SK-N-SH (cell line): ENCODE measurements around the gene METRNL. TPM values are rescaled to one million over a fixed set of nuclear protein-coding genes. Genes with fewer than 3 reads are reported as not detected.

ENCODE experiments used
- CTCF ChIA-PET: fragments of 300-600, 350-600 bp; formaldehyde crosslinking; extraction: SDS; loops from one replicate; lab custom pipeline; 2021; lab: Yijun Ruan, JAX
- POLR2A ChIA-PET: fragments of 350-600 bp; sonication (Branson Sonifier 250); formaldehyde crosslinking; extraction: SDS; loops from one replicate; lab custom pipeline; 2020; ENCODE audit warnings: antibody characterized with exemption, inconsistent platforms; lab: Yijun Ruan, JAX
- DNase-seq: peaks from one replicate; pipeline ENCODE4 v3.0.0; 2012
- H2AFZ ChIP-seq: fragments of 200-600 bp; sonication (generic); 2 replicates; pipeline ENCODE4 v1.8.1; 2016; ENCODE audit warnings: antibody characterized with exemption, mild to moderate bottlenecking, low read depth
- H3F3A ChIP-seq: fragments of 200-600 bp; sonication (generic); replicated peaks from 2 replicates; pipeline ENCODE3; 2016; ENCODE audit warnings: antibody characterized with exemption, mild to moderate bottlenecking; ENCODE audit not compliant: insufficient read depth
- H3K27ac ChIP-seq, 2 experiments: fragments of 200-500 bp in 1 of 2; fragments of 200-600 bp in 1 of 2; sonication (Bioruptor generic) in 1 of 2; sonication (generic), shearing (Covaris generic) in 1 of 2; 2 replicates each; pipeline versions ENCODE4 v1.5.1 to v1.6.1; 2014 to 2016; ENCODE audit warnings: low read depth in 2 of 2, inconsistent platforms in 1 of 2, low read length in 1 of 2, mild to moderate bottlenecking in 1 of 2, mixed read lengths in 1 of 2
- H3K27me3 ChIP-seq: fragments of 200-600 bp; sonication (generic), shearing (Covaris generic); 2 replicates; pipeline ENCODE4 v1.6.1; 2016; ENCODE audit warnings: mixed run types; ENCODE audit not compliant: insufficient read depth
- H3K36me3 ChIP-seq, 2 experiments: fragments of 200-500 bp in 1 of 2; fragments of 200-600 bp in 1 of 2; sonication (Bioruptor generic) in 1 of 2; sonication (generic) in 1 of 2; replicated peaks in 1 of 2; 2 replicates each; pipeline versions ENCODE3 to v1.5.1; 2014 to 2016; ENCODE audit warnings: low read length in 1 of 2, mild to moderate bottlenecking in 1 of 2; ENCODE audit not compliant: insufficient read depth in 2 of 2, control insufficient read depth in 1 of 2
- H3K4me1 ChIP-seq, 2 experiments: fragments of 200-500 bp in 1 of 2; fragments of 200-600 bp in 1 of 2; sonication (Bioruptor generic) in 1 of 2; sonication (generic), shearing (Covaris generic) in 1 of 2; 2 replicates each; pipeline versions ENCODE4 v1.5.1 to v1.6.1; 2014 to 2016; ENCODE audit warnings: low read depth in 1 of 2, low read length in 1 of 2, mixed run types in 1 of 2; ENCODE audit not compliant: insufficient read depth in 2 of 2, control insufficient read depth in 1 of 2
- H3K4me2 ChIP-seq: fragments of 200-600 bp; sonication (generic), shearing (Covaris generic); 2 replicates; pipeline ENCODE4 v1.6.1; 2017; ENCODE audit warnings: mixed run types
- H3K4me3 ChIP-seq, 2 experiments: fragments of 200-500 bp in 1 of 2; fragments of 200-600 bp in 1 of 2; sonication (Bioruptor generic) in 1 of 2; sonication (generic), shearing (Covaris generic) in 1 of 2; 2 replicates each; pipeline versions ENCODE4 v1.5.1 to v1.8.1; 2014 to 2016; ENCODE audit warnings: low read depth in 2 of 2, inconsistent platforms in 1 of 2, low read length in 1 of 2, mild to moderate bottlenecking in 1 of 2, mixed read lengths in 1 of 2, moderate library complexity in 1 of 2
- H3K79me2 ChIP-seq: fragments of 200-600 bp; sonication (generic); 2 replicates; pipeline ENCODE4 v1.8.1; 2017; ENCODE audit warnings: mild to moderate bottlenecking; ENCODE audit not compliant: insufficient read depth
- H3K9ac ChIP-seq: fragments of 200-600 bp; sonication (generic); 2 replicates; pipeline ENCODE4 v1.6.1; 2017; ENCODE audit warnings: mixed run types
- H3K9me2 ChIP-seq: fragments of 200-600 bp; sonication (generic); 2 replicates; pipeline ENCODE4 v1.6.1; 2017; ENCODE audit warnings: mixed run types
- H3K9me3 ChIP-seq: fragments of 200-600 bp; sonication (generic); 2 replicates; pipeline ENCODE4 v1.6.1; 2017; ENCODE audit warnings: mixed run types, mild to moderate bottlenecking, moderate library complexity
- H4K20me1 ChIP-seq: fragments of 200-600 bp; sonication (generic); 2 replicates; pipeline ENCODE4 v1.6.1; 2017; ENCODE audit warnings: mild to moderate bottlenecking, mixed run types; ENCODE audit not compliant: insufficient read depth
- EZH2phosphoT487 ChIP-seq: fragments of 200-600 bp; sonication (generic); IDR thresholded peaks from 2 replicates; pipeline ENCODE4 v1.6.1; 2017; ENCODE audit warnings: low read depth, mixed run types, mild to moderate bottlenecking, antibody characterized with exemption, moderate library complexity, borderline replicate concordance
- FOXM1 ChIP-seq: IDR thresholded peaks from 2 replicates; pipeline ENCODE4 v1.4.0; 2012; ENCODE audit warnings: low read depth, mild to moderate bottlenecking
- GABPA ChIP-seq: IDR thresholded peaks from 2 replicates; pipeline ENCODE4 v1.4.0; 2012; ENCODE audit warnings: low read depth, mild to moderate bottlenecking
- GATA2 ChIP-seq: sonication (generic); formaldehyde crosslinking; IDR thresholded peaks from 2 replicates; pipeline ENCODE4 v1.5.0; 2020; ENCODE audit warnings: mild to moderate bottlenecking, missing genetic modification reagents
- MEF2A ChIP-seq: IDR thresholded peaks from 2 replicates; pipeline ENCODE4 v1.4.0; 2012; ENCODE audit warnings: low read depth, borderline replicate concordance
- PBX3 ChIP-seq: IDR thresholded peaks from 2 replicates; pipeline ENCODE4; 2012
- RCOR1 ChIP-seq: fragments of 150-350 bp; IDR thresholded peaks from 2 replicates; pipeline ENCODE4 v1.6.1; 2017; ENCODE audit warnings: antibody characterized with exemption, low read length
- RFX5 ChIP-seq: IDR thresholded peaks from 2 replicates; pipeline ENCODE4 v1.6.1; 2012; ENCODE audit warnings: mild to moderate bottlenecking, improper control_type of control experiment, low read length
- RXRA ChIP-seq: IDR thresholded peaks from 2 replicates; pipeline ENCODE4 v1.4.0; 2012; ENCODE audit warnings: low read depth, mild to moderate bottlenecking, borderline replicate concordance
- SMC3 ChIP-seq: IDR thresholded peaks from 2 replicates; pipeline ENCODE4 v1.6.1; 2012; ENCODE audit warnings: low read depth, low read length, improper control_type of control experiment
- USF2 ChIP-seq: fragments of 150-350 bp; IDR thresholded peaks from 2 replicates; pipeline ENCODE4 v1.6.1; 2017; ENCODE audit warnings: antibody characterized with exemption, low read length, low read depth, borderline replicate concordance
- WGBS: methylation state at CpG from one replicate; pipeline ENCODE4 v1.1.6; 2017; ENCODE audit warnings: low lambda C conversion rate; 5-methylcytosine and 5-hydroxymethylcytosine counted together
- polyA plus RNA-seq, 3 experiments: library from polyadenylated mRNA; depleted of rRNA; stranded (reverse); fragments of >200 nt; gene quantifications; 2 replicates each; pipeline ENCODE4 v1.2.3, GENCODE V29; 2012
- TF ChIP-seq, protein P1 (sequence below): IDR thresholded peaks from 2 replicates; pipeline ENCODE4 v1.6.1; 2012; ENCODE audit warnings: mild to moderate bottlenecking, low read depth, low read length, moderate library complexity
- TF ChIP-seq, protein P2 (sequence below): IDR thresholded peaks from 2 replicates; pipeline ENCODE4 v1.4.0; 2012; ENCODE audit warnings: low read depth, borderline replicate concordance

Gene METRNL
- polyA plus RNA-seq, 1 of the 3 experiments (the other 2 are of a cell fraction), result 75.5 TPM

DNA sequence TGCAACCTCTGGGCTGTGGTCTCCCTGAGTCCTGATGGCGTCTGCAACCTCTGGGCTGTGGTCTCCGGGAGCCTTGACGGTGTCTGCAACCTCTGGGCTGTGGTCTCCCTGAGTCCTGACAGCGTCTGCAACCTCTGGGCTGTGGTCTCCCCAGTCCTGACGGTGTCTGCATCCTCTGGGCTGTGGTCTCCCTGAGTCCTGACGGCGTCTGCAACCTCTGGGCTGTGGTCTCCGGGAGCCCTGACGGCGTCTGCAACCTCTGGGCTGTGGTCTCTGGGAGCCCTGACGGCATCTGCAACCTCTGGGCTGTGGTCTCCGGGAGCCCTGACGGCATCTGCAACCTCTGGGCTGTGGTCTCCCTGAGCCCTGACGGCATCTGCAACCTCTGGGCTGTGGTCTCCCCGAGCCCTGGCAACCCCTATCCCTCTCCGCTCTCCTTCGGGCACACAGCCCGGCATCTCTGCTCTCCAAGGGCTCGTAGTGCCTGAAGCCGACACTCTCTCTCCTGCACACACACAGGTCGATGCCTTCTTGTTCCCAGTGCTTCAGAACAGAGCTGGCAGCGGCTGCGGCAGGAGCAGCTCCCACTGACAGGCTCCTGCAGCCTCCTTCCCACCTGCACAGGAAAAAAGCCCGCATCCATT is 45.6 kb downstream of the METRNL start:
- Histone ChIP-seq H3K4me2 (no peak overlapping the region), H3K4me3 (no peak overlapping the region), H3K36me3 (no peaks in the 10 kb centered on the region), H3K79me2 (no peaks in the 10 kb centered on the region), H3K9me3 (no peaks in the 10 kb centered on the region), H3K27ac (no peak overlapping the region), H3K4me1 (peaks cover 0 to 5% of the 10 kb centered on the region in 2 experiments; a peak in 1 of 4 replicates), H3F3A (peaks cover 10% of the 10 kb centered on the region), H3K27me3 (peaks cover 54% of the 10 kb centered on the region), H2AFZ (no peak overlapping the region), H4K20me1 (no peaks in the 10 kb centered on the region), H3K9ac (no peak overlapping the region), H3K9me2 (no peaks in the 10 kb centered on the region)
- no peak for DNase-seq
- 55% methylated on average over 21 of the region's 24 CpGs for WGBS
- ChIA-PET POLR2A (no interaction called here), CTCF (interaction anchor here (1.2 kb wide), 1 partner anchor 20 kb away, joined by 3 read pairs; no protein-coding TSS in a partner anchor)
- TF ChIP-seq FOXM1, result no peak
- no peak for TF ChIP-seq PBX3
- no peak for TF ChIP-seq RFX5
- no peak for TF ChIP-seq USF2
- no peak for TF ChIP-seq GATA2 (CRISPR knock-in tag)
- TF ChIP-seq GABPA, result no peak
- no peak for TF ChIP-seq RXRA
- TF ChIP-seq, protein P1, sequence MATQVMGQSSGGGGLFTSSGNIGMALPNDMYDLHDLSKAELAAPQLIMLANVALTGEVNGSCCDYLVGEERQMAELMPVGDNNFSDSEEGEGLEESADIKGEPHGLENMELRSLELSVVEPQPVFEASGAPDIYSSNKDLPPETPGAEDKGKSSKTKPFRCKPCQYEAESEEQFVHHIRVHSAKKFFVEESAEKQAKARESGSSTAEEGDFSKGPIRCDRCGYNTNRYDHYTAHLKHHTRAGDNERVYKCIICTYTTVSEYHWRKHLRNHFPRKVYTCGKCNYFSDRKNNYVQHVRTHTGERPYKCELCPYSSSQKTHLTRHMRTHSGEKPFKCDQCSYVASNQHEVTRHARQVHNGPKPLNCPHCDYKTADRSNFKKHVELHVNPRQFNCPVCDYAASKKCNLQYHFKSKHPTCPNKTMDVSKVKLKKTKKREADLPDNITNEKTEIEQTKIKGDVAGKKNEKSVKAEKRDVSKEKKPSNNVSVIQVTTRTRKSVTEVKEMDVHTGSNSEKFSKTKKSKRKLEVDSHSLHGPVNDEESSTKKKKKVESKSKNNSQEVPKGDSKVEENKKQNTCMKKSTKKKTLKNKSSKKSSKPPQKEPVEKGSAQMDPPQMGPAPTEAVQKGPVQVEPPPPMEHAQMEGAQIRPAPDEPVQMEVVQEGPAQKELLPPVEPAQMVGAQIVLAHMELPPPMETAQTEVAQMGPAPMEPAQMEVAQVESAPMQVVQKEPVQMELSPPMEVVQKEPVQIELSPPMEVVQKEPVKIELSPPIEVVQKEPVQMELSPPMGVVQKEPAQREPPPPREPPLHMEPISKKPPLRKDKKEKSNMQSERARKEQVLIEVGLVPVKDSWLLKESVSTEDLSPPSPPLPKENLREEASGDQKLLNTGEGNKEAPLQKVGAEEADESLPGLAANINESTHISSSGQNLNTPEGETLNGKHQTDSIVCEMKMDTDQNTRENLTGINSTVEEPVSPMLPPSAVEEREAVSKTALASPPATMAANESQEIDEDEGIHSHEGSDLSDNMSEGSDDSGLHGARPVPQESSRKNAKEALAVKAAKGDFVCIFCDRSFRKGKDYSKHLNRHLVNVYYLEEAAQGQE, result no peak
- no peak for TF ChIP-seq RCOR1
- TF ChIP-seq, protein P2, sequence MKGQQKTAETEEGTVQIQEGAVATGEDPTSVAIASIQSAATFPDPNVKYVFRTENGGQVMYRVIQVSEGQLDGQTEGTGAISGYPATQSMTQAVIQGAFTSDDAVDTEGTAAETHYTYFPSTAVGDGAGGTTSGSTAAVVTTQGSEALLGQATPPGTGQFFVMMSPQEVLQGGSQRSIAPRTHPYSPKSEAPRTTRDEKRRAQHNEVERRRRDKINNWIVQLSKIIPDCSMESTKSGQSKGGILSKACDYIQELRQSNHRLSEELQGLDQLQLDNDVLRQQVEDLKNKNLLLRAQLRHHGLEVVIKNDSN, result no peak
- no peak for TF ChIP-seq EZH2phosphoT487
- no peak for TF ChIP-seq SMC3
- TF ChIP-seq MEF2A, result no peak
